Muscle of leg (tissue), 11 donors: Measurements from ENCODE around the gene UBAC2. TPM values are rescaled to one million over a fixed set of nuclear protein-coding genes. Genes with fewer than 3 reads are reported as not detected.
A peak's percentile ranks its signal among the peaks of the same experiment; 100 is the strongest.
"Not testable (repeated sequence)": the region's sequence is repeated elsewhere in the genome, so short reads cannot be mapped to it uniquely, and the experiment has no call there.

ENCODE experiments used
- DNase-seq: peaks from one replicate; pipeline ENCODE4 v3.0.0; 2013
- H3K27ac ChIP-seq: one replicate; pipeline ENCODE4 v1.5.1; 2013; ENCODE audit warnings: mild to moderate bottlenecking, low read length, control low read depth
- H3K27me3 ChIP-seq: one replicate; pipeline ENCODE4 v1.6.1; 2013; ENCODE audit warnings: low read length; ENCODE audit not compliant: control insufficient read depth, insufficient read depth
- H3K36me3 ChIP-seq: one replicate; pipeline ENCODE4 v1.6.1; 2013; ENCODE audit warnings: low read length; ENCODE audit not compliant: control insufficient read depth, insufficient read depth
- H3K4me1 ChIP-seq: one replicate; pipeline ENCODE4 v1.6.1; 2013; ENCODE audit warnings: low read length; ENCODE audit not compliant: control insufficient read depth, insufficient read depth
- H3K4me3 ChIP-seq: one replicate; pipeline ENCODE4 v1.5.1; 2013; ENCODE audit warnings: low read length, control low read depth
- H3K9me3 ChIP-seq: replicated peaks from 2 replicates; pipeline ENCODE4 v1.6.1; 2013; ENCODE audit warnings: low read depth, low read length; ENCODE audit not compliant: control insufficient read depth
- WGBS: methylation state at CpG from one replicate; pipeline ENCODE4 v1.1.5; 2013; ENCODE audit warnings: missing lambda C conversion rate; ENCODE audit not compliant: insufficient coverage; 5-methylcytosine and 5-hydroxymethylcytosine counted together
- polyA plus RNA-seq, 8 donors: library from polyadenylated mRNA; unstranded; fragments of 120-200 nt; gene quantifications; one replicate each; pipeline versions ENCODE4 v1.2.1 to v1.2.3, GENCODE V29; 2013; ENCODE audit warnings: inconsistent platforms in 1 of 8, low replicate concordance in 1 of 8; ENCODE audit not compliant: insufficient read length in 8 of 8, insufficient read depth in 1 of 8
- total RNA-seq: library from RNA; stranded (reverse); fragments of 120-200 nt; gene quantifications from one replicate; pipeline ENCODE4 v1.2.4, GENCODE V29; 2013

Gene UBAC2
- total and polyA plus RNA-seq, 9 donors: 46.3 to 92.6 (median 84.7) TPM

DNA sequence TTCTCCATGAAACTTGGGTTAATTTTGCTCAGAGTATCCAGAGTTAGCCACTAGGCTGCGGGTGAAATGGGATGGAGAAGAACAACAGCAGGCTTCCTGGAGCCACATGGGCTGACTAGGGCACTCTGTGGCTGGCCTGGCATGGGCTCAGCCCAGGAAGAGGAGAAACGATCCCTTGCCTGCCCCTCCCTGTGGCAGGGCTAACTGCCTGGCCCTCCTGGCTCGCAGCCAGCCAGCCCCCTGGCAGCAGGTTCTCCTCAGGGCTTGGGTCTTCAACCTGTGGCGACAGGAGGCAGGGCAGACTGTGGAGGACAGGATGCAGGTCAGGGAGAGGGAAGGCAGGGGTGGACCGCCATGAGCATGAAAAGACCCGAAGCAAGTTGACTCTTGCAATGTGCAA is 185.3 kb downstream of the UBAC2 start:
- DNase-seq: no peak
- H3K27ac ChIP-seq: no peak overlapping the region
- no peaks in the 10 kb centered on the region for H3K4me1 ChIP-seq
- 73% methylated on average over 5 of the region's 6 CpGs for WGBS
- H3K27me3 ChIP-seq: no peaks in the 10 kb centered on the region
- no peak overlapping the region for H3K4me3 ChIP-seq
- no peaks in the 10 kb centered on the region for H3K9me3 ChIP-seq
- H3K36me3 ChIP-seq: peaks cover 22% of the 10 kb centered on the region

DNA sequence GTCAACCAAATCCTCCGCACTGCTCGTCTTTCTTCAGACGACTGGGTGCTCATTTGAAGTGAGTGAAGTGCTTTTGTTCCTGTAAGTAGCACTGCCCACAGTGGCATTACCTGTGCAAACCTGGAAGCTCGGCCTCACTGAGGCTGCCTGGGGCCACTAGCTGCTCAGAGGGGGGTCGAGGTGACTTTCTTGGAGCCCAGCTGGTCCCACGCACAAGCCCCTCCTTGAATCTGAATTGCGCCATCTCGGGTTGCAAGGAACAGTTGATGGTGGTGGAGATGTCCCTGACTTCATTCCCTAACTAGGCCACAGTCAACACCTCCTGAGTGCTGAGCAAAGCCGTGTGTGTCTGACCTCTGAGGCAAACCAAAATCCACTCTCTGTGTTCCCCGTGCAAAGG is 185.8 kb downstream of the UBAC2 start:
- 37% methylated on average over 2 of the region's 10 CpGs for WGBS
- Histone ChIP-seq H3K36me3 (peaks cover 22% of the 10 kb centered on the region), H3K27ac (no peak overlapping the region), H3K4me3 (no peak overlapping the region), H3K4me1 (no peaks in the 10 kb centered on the region), H3K9me3 (no peaks in the 10 kb centered on the region), H3K27me3 (no peaks in the 10 kb centered on the region)
- DNase-seq: no peak

DNA sequence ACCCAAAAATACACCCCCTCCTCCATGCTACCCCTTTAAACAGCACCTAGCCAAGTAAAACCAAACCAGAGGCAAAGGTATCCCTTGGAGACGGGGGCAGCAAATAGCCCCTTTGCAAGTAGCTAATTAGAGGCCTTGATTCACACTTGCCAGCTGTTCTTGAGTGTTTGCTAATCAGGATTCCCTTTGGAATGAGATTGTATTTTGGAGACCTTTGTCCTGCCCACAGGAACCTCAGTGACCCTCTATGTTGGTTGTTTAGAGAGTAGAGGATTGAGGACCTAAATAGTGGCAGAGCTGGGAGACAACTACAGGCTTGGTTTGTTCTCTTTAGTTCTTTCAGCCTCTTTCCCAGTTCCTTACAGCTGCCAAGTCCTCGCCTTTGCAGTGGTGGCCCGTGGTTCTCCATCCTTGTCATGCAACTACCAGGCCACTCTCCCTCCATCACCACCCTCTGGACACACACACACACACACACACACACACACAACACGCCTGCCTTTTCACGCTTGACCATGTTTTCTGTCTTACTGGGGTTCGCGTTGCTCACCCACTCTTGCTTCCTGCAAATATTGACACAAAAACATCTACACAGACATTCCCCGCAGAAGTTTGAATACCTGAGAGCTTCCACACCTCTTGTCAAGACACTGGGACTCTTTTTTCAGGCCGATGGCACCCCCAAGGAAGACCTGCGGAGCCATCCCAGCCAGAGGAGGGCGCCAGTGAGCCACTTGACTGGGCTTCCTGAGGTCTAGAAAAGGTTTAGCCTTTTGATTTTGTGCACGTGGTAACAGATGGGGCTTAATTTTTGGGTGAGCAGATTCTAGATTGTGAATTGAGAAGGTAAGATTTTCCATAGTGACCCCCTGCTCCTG is 186.5 kb downstream of the UBAC2 start:
- H3K27ac ChIP-seq: no peak overlapping the region
- peak; percentile 14 for DNase-seq

DNA sequence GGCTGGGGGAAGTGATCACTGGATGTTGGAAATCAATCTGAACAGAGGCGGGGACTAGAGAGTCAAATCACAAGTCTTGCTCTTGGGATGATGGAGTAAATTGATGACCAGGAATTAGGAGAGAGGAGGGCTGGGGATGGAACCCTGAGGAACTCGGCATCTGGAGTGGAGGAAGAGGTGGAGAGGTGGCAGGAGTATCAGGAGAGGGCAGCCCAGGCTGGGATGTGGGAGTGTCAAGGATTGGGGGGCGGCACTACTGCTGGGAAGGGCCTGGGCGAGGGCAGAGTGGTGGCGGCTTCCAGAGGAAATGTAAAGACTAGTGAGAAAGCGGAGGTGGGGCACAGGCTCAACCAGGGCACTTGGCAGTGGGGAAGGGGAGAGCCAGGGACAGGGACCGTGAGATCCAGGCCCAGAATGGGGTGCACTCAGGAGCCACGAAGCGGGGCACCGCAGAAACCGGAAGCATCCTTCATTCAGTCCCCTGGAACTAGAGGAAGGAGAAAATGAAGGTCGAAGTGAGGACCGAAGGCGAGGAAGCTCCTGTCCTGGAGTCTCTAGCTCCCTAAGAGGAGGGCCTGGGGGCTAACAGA is 187.8 kb downstream of the UBAC2 start:
- H3K4me1 ChIP-seq: no peaks in the 10 kb centered on the region
- no peaks in the 10 kb centered on the region for H3K27me3 ChIP-seq
- WGBS: 92% methylated on average over 13 of the region's 14 CpGs
- no peak overlapping the region for H3K4me3 ChIP-seq
- H3K36me3 ChIP-seq: peaks cover 22% of the 10 kb centered on the region
- H3K27ac ChIP-seq: no peak overlapping the region
- no peaks in the 10 kb centered on the region for H3K9me3 ChIP-seq
- no peak for DNase-seq

More for the DNA sequence above, 186.5 kb downstream of the UBAC2 start:
- Histone ChIP-seq H3K4me3 (no peak overlapping the region), H3K4me1 (no peaks in the 10 kb centered on the region), H3K36me3 (peaks cover 22% of the 10 kb centered on the region), H3K27me3 (no peaks in the 10 kb centered on the region), H3K9me3 (no peaks in the 10 kb centered on the region)
- 66% methylated on average over 11 of the region's 12 CpGs for WGBS

DNA sequence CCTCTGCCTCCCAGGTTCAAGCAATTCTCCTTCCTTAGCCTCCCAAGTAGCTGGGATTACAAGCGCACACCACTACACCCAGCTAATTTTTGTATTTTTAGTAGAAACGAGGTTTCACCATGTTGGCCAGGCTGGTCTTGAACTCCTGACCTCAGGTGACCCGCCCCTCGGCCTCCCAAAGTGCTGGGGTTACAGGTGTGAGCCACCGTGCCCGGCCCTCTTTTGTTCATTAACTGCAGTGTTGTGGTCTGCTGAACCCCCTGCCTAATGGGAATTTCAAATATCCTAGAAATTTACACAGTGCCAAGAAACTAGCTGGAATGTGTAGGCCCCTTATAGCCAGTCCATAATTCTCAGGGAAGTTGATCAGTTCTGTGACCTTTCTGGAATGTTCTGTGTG is 188.4 kb downstream of the UBAC2 start:
- not testable (repeated sequence) for H3K4me1 ChIP-seq, H3K9me3 ChIP-seq, H3K27me3 ChIP-seq, H3K4me3 ChIP-seq, H3K27ac ChIP-seq, DNase-seq
- H3K36me3 ChIP-seq: peaks cover 22% of the 10 kb centered on the region
- 94% methylated on average over 4 of the region's 6 CpGs for WGBS

DNA sequence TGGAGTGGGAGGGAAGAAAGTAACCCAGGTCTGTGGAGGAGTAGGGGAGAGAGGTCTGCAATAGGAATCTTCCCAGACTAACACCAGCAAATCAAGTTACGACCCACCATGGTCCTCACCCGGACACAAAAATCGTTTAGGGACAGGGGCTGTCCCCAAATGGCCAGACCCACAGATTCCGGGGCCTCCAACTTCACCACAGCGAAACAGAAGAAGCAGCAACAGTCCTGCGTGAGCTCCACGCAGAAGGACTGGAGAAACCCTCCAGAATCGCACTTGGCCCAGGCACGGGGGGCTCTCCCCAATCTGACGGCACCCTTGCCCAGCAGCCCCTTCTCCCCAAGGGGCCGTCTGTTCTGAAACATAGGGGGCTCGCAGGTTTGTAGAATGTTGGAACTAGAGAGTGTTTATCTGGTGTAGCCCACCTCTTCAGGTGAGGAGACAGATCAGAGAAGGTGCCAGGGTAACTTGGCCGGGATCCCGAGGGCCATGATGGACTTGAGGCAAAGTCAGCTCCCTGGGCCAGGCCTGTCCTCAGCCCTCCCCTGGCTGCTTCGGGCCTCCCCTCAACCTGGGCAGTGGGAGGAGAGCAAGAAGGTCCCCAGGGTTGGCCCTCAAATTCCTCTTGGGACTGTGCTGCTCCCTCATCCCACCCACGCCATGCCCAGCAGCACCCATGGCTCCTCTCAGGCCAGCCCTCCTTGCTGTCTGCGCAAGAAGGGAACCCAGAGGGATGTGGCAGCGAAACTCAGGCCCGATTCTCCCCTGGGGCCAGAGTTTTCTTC is 189.1 kb downstream of the UBAC2 start:
- H3K27me3 ChIP-seq: no peaks in the 10 kb centered on the region
- WGBS: 94% methylated on average over 14 of the region's 19 CpGs

DNA sequence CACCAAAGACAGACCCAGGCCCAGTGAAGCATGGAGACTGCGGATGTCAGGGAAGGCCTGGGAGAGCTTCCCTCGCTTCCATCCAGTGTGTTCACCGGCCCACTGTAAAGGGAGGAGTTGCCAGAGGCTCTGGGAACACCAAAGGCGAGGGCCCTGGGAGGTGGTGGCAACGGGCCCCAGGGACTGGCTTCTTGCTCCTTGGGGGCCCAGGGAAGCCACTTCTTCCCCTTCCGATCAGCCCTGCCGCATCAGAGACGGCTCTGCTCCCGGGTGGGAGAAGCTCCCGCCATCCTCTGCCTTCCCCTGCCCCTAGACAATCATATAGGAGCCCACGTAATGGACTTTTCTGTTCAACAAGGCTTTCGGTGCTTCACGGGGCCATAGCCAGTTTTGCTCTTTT is 189.9 kb downstream of the UBAC2 start:
- WGBS: 88% methylated on average over 9 of the region's 13 CpGs
- no peaks in the 10 kb centered on the region for H3K4me1 ChIP-seq

More for the DNA sequence above, 189.1 kb downstream of the UBAC2 start:
- H3K4me3 ChIP-seq: no peak overlapping the region
- H3K36me3 ChIP-seq: peaks cover 20% of the 10 kb centered on the region
- no peaks in the 10 kb centered on the region for H3K9me3 ChIP-seq
- H3K4me1 ChIP-seq: no peaks in the 10 kb centered on the region
- DNase-seq: no peak
- no peak overlapping the region for H3K27ac ChIP-seq

DNA sequence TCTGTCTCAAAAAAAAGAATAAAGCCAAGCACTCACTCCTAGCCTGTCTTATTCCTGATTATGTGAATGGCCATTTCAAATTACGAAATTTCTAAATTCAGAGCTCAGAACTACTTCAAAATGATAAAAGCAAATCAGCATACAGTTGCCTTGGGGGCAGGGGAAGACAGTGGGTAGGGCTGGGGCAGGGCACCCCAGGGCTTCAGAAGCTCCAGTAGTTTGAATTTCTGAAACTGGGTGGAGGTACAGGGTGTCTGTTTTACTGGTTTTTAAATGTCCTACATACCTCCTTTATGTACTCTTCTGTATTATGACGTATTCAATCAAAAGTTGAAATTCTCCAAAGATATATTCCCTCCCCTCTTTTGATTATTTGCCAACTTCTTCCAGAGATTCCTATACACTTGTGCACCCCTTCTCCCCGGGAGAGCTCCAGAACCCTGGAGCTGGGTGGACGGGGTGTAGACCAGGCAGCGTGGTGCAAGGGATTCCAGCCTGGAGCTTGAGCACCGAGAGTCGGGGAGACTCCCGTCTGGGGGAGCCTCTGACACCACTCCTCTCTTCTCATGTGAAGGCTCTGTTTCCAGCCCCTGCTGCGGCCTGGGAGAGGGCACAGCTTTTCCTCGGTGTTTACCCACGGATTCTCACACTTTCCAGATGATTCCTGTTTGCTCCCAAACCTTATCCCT is 191.3 kb downstream of the UBAC2 start:
- H3K27me3 ChIP-seq: no peaks in the 10 kb centered on the region
- no peaks in the 10 kb centered on the region for H3K9me3 ChIP-seq
- H3K4me3 ChIP-seq: no peak overlapping the region
- no peaks in the 10 kb centered on the region for H3K4me1 ChIP-seq
- H3K36me3 ChIP-seq: peaks cover 8% of the 10 kb centered on the region
- DNase-seq: no peak
- 80% methylated on average over 5 of the region's 11 CpGs for WGBS
- no peak overlapping the region for H3K27ac ChIP-seq

More for the DNA sequence above, 189.9 kb downstream of the UBAC2 start:
- H3K4me3 ChIP-seq: no peak overlapping the region
- H3K36me3 ChIP-seq: peaks cover 16% of the 10 kb centered on the region
- no peaks in the 10 kb centered on the region for H3K27me3 ChIP-seq
- DNase-seq: no peak
- H3K27ac ChIP-seq: no peak overlapping the region
- no peaks in the 10 kb centered on the region for H3K9me3 ChIP-seq

DNA sequence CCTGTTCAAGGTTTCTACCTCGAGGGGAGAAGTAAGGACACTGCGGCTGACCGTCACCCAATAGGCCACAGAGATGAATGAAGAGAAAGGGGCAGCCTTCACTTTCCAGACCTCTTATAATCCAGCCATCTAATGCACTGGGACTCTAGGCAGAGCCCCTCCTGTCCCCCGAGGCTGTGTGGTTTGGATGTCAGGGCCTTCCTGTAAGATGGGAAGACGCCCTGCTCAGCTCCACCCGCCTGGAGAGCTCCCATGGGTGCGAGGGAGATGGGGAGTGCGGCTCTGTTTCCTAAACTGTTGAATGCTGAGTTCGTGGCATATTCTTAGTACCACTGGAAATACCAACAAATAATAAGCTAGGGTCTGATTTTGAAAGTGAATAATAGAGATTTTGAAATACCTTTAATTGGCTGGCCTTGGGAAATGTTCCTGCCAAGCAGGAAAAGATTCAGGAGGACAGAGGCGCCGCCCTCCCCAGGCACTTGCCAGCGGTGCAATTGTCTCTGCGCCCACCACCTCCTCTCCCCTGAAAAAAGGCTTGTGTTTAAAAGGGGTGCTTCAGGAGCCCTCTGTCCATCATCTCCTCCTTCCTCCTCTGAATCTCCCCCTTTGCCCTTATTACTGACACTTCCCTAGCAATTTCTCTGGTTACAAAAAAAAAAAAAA is 191.9 kb downstream of the UBAC2 start:
- Histone ChIP-seq H3K27ac (no peak overlapping the region), H3K4me1 (no peaks in the 10 kb centered on the region), H3K4me3 (no peak overlapping the region), H3K36me3 (peaks cover 3% of the 10 kb centered on the region), H3K9me3 (no peaks in the 10 kb centered on the region), H3K27me3 (no peaks in the 10 kb centered on the region)
- WGBS: no CpG with 5 or more reads among the region's 13 CpGs
- DNase-seq: no peak
